GM23338 (cell line): ENCODE measurements around the gene BFAR. TPM values are rescaled to one million over a fixed set of nuclear protein-coding genes. Genes with fewer than 3 reads are reported as not detected.
"Not testable (repeated sequence)": the region's sequence is repeated elsewhere in the genome, so short reads cannot be mapped to it uniquely, and the experiment has no call there.

ENCODE experiments used
- ATAC-seq: fragments of 200-7000 bp; cut with Tn5 transposase; 3 replicates; pipeline ENCODE4 v1.9.1; 2020
- DNase-seq: peaks from one replicate; pipeline ENCODE4 v3.0.0-alpha.2; 2015; ENCODE audit warnings: low spot score
- H2AFZ ChIP-seq: fragments of 200-600 bp; sonication (generic); 2 replicates; pipeline ENCODE4 v1.8.0; 2016; ENCODE audit warnings: antibody characterized with exemption, mild to moderate bottlenecking, moderate library complexity
- H3F3A ChIP-seq: fragments of 200-600 bp; sonication (generic); replicated peaks from 2 replicates; pipeline ENCODE4 v1.8.0; 2017; ENCODE audit warnings: antibody characterized with exemption, mixed run types, low read depth
- H3K27ac ChIP-seq: fragments of 200-600 bp; sonication (generic); 2 replicates; pipeline ENCODE4 v1.6.1; 2016; ENCODE audit warnings: low read depth
- H3K27me3 ChIP-seq: fragments of 200-600 bp; sonication (generic); 2 replicates; pipeline ENCODE4 v1.8.0; 2016; ENCODE audit warnings: mild to moderate bottlenecking, mixed run types, moderate library complexity; ENCODE audit not compliant: insufficient read depth
- H3K36me3 ChIP-seq: fragments of 200-600 bp; sonication (generic); 2 replicates; pipeline ENCODE4 v1.8.0; 2016; ENCODE audit warnings: mild to moderate bottlenecking; ENCODE audit not compliant: insufficient read depth
- H3K4me1 ChIP-seq: fragments of 200-600 bp; sonication (generic); 2 replicates; pipeline ENCODE4 v1.8.0; 2016; ENCODE audit warnings: mild to moderate bottlenecking, moderate library complexity; ENCODE audit not compliant: insufficient read depth
- H3K4me2 ChIP-seq: fragments of 200-600 bp; sonication (generic); 2 replicates; pipeline ENCODE4 v1.7.1; 2017; ENCODE audit warnings: mixed run types
- H3K4me3 ChIP-seq: fragments of 200-600 bp; sonication (generic); 2 replicates; pipeline ENCODE4 v1.6.1; 2016; ENCODE audit warnings: mixed run types
- H3K79me2 ChIP-seq: fragments of 200-600 bp; sonication (generic); replicated peaks from 2 replicates; pipeline ENCODE4 v1.8.0; 2017; ENCODE audit warnings: mild to moderate bottlenecking; ENCODE audit not compliant: insufficient read depth
- H3K9me2 ChIP-seq: fragments of 200-600 bp; sonication (generic); 2 replicates; pipeline ENCODE4 v1.8.0; 2017; ENCODE audit not compliant: insufficient read depth
- H4K20me1 ChIP-seq: fragments of 200-600 bp; sonication (generic); replicated peaks from 2 replicates; pipeline ENCODE4 v1.8.0; 2017; ENCODE audit warnings: mild to moderate bottlenecking; ENCODE audit not compliant: insufficient read depth
- H3K27ac Mint-ChIP-seq: 2 replicates; pipeline ENCODE4 v1.8.0; 2020; ENCODE audit warnings: inconsistent platforms, mild to moderate bottlenecking, moderate library complexity, mixed read lengths
- H3K27me3 Mint-ChIP-seq: 3 replicates; pipeline ENCODE4 v1.8.0; 2022; ENCODE audit warnings: low read depth, mild to moderate bottlenecking, moderate library complexity, mixed read lengths, inconsistent platforms; ENCODE audit not compliant: insufficient read depth, poor library complexity
- H3K36me3 Mint-ChIP-seq: 3 replicates; pipeline ENCODE4 v1.8.0; 2021; ENCODE audit warnings: low read depth, mild to moderate bottlenecking, inconsistent platforms, moderate library complexity, mixed read lengths
- H3K4me1 Mint-ChIP-seq: 3 replicates; pipeline ENCODE4 v1.8.0; 2020; ENCODE audit warnings: mild to moderate bottlenecking, inconsistent platforms, mixed read lengths
- H3K4me3 Mint-ChIP-seq: 3 replicates; pipeline ENCODE4 v1.8.0; 2021; ENCODE audit warnings: moderate library complexity, mild to moderate bottlenecking, inconsistent platforms, mixed read lengths
- H3K9me3 Mint-ChIP-seq: 3 replicates; pipeline ENCODE4 v1.8.0; 2020; ENCODE audit warnings: moderate library complexity, mild to moderate bottlenecking, inconsistent platforms, mixed read lengths
- polyA plus RNA-seq: library from polyadenylated mRNA; unstranded; fragments of >200 nt; fragmentation: Nextera tagmentation; extraction: Ambion mirVana; gene quantifications from 2 replicates; pipeline ENCODE4 v1.2.1, GENCODE V29; 2016
- small RNA-seq: library from RNA; depleted of rRNA; stranded (forward); fragments of <200 nt; gene quantifications from one replicate; pipeline ENCODE3, GENCODE V24; 2014; ENCODE audit warnings: low replicate concordance
- total RNA-seq: library from RNA; depleted of rRNA; stranded (reverse); fragments of >200 nt; shearing (Covaris generic); gene quantifications from 2 replicates; pipeline ENCODE4 v1.2.3, GENCODE V29; 2014; rRNA removed

BFAR gene
- total and polyA plus RNA-seq, 2 experiments from 2014 or later, result 54.4 to 126 TPM

DNA sequence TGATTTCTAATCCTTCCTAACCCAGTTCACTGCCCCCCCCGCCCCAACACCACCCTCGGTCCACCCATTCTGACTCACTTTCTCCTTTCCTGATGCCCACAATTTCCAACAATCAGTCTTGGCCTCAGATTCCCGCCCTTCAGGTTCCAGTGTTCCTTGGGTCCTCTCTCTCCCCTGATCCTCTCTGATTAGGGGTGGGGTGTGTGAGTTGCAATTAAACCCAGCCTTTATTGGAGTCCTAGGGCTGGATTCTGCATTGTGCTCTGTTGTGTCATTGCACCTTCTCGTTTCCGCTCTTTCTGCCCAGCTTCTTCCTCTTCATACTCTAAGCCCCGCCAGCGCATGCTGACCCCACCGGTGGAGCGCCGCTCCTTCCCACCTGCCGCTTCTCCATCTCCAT is 69.9 kb downstream of the BFAR start:
- not testable (repeated sequence) for H3K4me1 ChIP-seq, H3K27me3 ChIP-seq, H4K20me1 ChIP-seq, H3K9me3 Mint-ChIP-seq, H3K4me3 ChIP-seq, H3K36me3 ChIP-seq, H3F3A ChIP-seq, H3K36me3 Mint-ChIP-seq, H3K4me3 Mint-ChIP-seq, H3K79me2 ChIP-seq, H3K27me3 Mint-ChIP-seq, H3K4me2 ChIP-seq, H3K27ac Mint-ChIP-seq, H3K4me1 Mint-ChIP-seq, ATAC-seq, DNase-seq, H3K27ac ChIP-seq, H3K9me2 ChIP-seq, H2AFZ ChIP-seq

DNA sequence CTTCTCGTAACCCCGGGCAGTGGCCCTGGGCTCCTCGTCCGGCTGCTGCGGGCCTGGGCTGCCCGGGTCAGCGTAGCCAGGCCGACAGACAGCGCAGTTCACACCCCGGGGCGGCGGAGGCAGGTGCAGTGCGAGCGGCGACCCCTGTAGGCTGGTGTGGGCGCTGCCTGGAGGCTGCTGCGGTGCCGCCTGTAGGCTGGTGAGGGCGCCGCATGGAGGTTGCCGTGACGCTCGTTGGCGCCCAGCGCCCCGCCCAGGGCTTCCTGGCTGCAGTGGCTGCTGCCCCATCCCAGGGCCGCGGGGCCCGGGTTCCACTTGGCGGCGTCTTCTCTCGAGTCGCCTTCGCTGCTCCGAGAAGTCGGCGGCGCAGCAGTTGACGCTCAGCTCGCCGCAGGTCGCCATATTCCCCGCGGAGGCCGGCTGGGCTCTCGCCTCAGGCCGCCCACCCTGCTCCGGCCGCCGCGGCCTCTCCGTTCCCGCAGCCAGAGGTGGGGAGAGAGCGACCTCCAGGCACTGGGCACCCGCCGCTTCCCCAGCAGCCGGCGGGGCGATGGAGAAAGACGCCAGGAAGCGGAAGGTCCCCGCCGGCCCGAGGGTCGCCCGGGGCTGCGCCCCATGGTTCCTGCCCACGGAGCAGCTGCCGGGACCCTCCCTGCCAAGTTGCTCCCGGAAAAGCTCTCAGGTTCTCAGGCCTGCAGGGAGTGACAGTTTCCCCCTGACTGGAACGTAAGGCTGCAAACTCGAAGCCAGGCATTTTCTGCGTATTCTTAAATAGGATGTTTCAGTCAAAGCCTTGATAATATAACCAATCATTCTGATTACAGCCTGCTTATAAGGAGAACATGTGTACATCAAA is 70.6 kb downstream of the BFAR start, which contains the start of gene NPIPA3:
Gene NPIPA3, plus strand, starts transcription at position 256 of the 856 bp plus-strand sequence. CDS start 5,533 bp downstream, outside the sequence.
- H3K4me3 ChIP-seq, H3K27ac ChIP-seq, H3K9me3 Mint-ChIP-seq, H3K36me3 ChIP-seq, H3K9me2 ChIP-seq, H3K4me2 ChIP-seq, H3K27me3 Mint-ChIP-seq, H4K20me1 ChIP-seq, H3K36me3 Mint-ChIP-seq, DNase-seq, H3K4me1 Mint-ChIP-seq, H3K4me1 ChIP-seq, H3K27ac Mint-ChIP-seq, H3K4me3 Mint-ChIP-seq, H2AFZ ChIP-seq, H3K27me3 ChIP-seq, H3F3A ChIP-seq, H3K79me2 ChIP-seq: not testable (repeated sequence)
- peak; percentile 99 for ATAC-seq

Small RNA genes lying within 50 kb of the gene (small RNA-seq; reads per million reads assigned to genes)
- not detected for gene RN7SL274P
- gene RNU7-125P, result not detected

Other genes with a start within 250 kb of the BFAR start
- 43.8 and 61.3 TPM in 2 replicates for gene PARN, start 2.7 kb upstream of the BFAR start, total RNA-seq
- gene PARN, start 2.7 kb upstream of the BFAR start, polyA plus RNA-seq, result 32.5 and 34.3 TPM in 2 replicates
- 0.19 and 0.94 TPM in 2 replicates for gene PLA2G10, start 61.4 kb downstream of the BFAR start, total RNA-seq
- gene PLA2G10, start 61.4 kb downstream of the BFAR start, polyA plus RNA-seq, result 1.2 and 2.2 TPM in 2 replicates
- 3.7 and 5.7 TPM in 2 replicates for gene NPIPA3, start 70.5 kb downstream of the BFAR start, total RNA-seq
- gene NPIPA3, start 70.5 kb downstream of the BFAR start, polyA plus RNA-seq, result 0.57 and 2.8 TPM in 2 replicates
- 3.7 and 6.7 TPM in 2 replicates for gene NPIPA2, start 109.6 kb downstream of the BFAR start, total RNA-seq
- gene NPIPA2, start 109.6 kb downstream of the BFAR start, polyA plus RNA-seq, result 21.3 TPM in 2 replicates
- gene NOMO1, start 200.8 kb downstream of the BFAR start, total RNA-seq, result 95.6 and 145 TPM in 2 replicates
- gene NOMO1, start 200.8 kb downstream of the BFAR start, polyA plus RNA-seq, result 53.7 and 55.0 TPM in 2 replicates